NCI-H2227 (cell line): ENCODE data around the gene FOXO6.
A peak's percentile ranks its signal among the peaks of the same experiment; 100 is the strongest.

Source experiments
- DNase-seq: peaks from one replicate; lab custom pipeline; 2025; ENCODE audit not compliant: unreplicated experiment; lab: John Stamatoyannopoulos, UW

The FOXO6 gene

DNA sequence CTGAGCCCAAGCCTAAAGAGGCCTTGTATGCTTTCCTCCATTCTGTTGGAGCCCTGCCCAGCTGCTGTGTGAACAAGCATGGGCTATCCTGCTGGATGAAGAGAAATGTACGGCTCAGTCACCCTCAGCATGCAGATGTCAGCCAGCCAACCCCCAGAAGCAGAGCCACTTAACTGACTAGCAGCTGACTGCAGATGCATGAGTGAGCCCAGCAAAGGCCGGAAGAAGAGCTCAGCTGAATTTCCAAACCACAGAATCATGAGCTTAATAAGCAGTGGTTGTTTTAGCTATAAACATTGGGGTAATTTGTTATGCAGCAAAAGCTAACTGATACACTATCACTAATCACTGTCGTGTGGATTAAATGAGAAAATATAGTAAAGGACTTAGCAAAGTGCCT lies 39.0 kb downstream of the FOXO6 start:
- DNase-seq: no peak

- DNase-seq: no peak
These were observed 40.7 kb downstream of the FOXO6 start for GRCh38 chr1:41401899-41402298.

DNA sequence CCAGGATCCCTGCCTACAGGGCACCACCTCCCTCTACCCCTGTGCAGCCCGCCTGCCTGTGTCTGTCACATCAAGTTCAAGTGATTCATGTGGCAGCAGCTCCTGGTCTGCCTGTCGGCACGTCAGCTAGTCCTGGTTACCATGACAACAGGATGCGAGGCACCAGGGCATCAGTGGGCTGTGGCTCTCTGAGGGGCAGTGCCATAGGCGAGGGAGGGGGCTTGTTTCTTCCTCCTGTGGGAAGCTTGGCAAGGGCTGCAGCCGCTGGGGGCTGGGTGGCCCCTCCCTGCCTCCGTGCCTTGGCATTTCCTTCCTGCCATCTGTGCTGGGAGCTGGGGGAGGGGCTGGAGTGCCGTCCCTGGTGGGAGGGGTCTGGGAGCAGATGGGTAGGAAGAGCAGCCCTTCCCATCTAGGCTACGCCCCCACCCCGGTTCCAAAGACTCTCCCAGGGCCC lies 43.1 kb downstream of the FOXO6 start:
- peak; percentile 95 for DNase-seq

- no peak for DNase-seq
These were observed 46.5 kb downstream of the FOXO6 start for GRCh38 chr1:41407664-41408252.

GRCh38 chr1:41408691-41409090 lies 47.5 kb downstream of the FOXO6 start:
- DNase-seq: no peak

- DNase-seq: no peak
These were observed 48.6 kb downstream of the FOXO6 start for GRCh38 chr1:41409825-41410224.

GRCh38 chr1:41410462-41410861 lies 49.2 kb downstream of the FOXO6 start:
- DNase-seq: no peak

DNA sequence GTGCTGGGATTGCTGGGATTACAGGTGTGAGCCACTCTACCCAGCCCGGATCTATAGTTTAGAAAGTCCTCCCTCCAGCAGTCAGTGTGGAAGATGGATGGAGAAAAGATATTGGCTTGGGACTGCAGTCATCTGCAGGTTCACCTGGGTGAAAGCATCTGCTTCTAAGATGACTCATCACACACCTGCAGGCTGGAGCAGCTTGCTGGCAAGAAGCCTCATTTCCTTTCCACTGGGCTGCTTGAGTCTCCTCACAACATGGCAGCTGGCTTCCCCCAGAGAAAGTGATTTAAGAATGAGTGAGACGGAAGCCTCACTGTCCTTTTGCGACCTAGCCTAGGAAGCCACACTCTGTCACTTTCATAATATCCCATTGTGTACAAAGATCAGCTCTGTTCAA lies 50.0 kb downstream of the FOXO6 start:
- DNase-seq: no peak

GRCh38 chr1:41412748-41413147 lies 51.5 kb downstream of the FOXO6 start:
- no peak for DNase-seq

DNA sequence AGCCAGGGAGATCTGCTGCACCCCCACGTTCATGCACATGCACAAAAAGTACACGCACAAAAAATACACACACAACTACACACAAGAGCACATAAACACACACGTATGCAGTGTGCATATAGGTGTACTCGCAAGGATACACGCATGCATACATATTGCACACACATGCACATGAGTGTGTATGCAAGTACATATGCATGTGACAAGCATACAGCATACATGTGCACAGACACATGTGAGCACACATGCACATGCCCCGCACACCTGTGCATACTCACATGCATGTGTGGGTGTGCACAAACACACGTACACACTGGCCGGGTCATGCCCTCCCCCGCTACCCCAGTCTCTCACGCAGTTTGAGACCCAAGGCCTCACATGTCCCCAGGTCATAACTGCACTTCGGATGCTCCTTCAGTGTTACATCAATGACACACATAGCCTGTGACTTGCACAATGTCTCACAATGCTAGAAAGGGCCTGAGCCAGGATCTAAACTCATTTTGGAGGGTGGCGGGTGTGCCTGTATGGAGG lies 52.6 kb downstream of the FOXO6 start:
- no peak for DNase-seq

DNA sequence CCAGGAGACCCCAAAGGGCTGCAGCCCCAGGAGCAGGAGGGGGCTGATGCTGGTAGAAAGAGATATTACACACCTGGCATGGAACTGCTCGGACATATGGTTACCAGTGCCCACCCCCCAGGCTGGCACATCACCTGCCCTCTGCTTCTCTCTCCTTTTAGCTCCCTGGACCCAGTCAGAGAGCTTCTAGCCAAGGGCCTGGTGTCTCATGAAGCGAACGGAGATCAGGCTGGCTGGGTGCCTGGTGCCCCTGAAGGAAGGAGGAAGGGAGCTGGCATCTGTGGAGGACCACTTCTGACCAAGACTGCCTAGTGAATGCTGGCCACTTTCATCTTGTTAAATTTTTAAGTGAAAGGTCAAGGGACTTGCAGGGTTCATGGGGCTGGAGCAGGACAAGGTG lies 53.1 kb downstream of the FOXO6 start:
- no peak for DNase-seq

DNA sequence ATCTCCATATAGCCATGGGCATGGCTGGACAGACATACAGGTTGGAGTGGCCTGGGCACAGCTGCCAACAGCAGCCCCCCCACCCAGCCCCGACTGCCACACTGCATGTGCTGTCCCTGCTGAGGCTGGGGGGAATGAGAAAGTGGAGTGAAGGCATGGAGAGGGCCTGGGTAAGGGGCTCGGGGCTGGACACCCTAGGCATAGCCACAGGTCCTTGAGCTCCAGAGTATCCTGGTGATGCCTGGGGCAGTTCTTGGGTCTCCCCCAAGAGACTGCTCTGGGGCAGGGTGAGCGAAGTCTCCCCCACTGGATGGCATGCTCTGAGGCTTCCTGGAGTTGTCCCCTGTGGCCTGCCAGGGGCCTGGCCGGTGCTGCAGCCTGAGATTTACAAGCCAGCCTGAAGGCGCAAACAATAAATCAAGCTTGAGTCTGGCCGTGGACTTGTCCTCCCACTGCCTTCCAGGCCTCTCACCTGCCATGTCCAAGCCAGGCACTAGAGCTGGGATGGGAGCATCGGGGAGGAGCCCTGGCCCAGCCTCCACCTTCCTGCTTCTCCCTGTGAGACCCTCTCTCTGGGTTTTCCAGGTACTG lies 53.6 kb downstream of the FOXO6 start:
- no peak for DNase-seq

GRCh38 chr1:41416081-41416480 lies 54.8 kb downstream of the FOXO6 start:
- no peak for DNase-seq

DNA sequence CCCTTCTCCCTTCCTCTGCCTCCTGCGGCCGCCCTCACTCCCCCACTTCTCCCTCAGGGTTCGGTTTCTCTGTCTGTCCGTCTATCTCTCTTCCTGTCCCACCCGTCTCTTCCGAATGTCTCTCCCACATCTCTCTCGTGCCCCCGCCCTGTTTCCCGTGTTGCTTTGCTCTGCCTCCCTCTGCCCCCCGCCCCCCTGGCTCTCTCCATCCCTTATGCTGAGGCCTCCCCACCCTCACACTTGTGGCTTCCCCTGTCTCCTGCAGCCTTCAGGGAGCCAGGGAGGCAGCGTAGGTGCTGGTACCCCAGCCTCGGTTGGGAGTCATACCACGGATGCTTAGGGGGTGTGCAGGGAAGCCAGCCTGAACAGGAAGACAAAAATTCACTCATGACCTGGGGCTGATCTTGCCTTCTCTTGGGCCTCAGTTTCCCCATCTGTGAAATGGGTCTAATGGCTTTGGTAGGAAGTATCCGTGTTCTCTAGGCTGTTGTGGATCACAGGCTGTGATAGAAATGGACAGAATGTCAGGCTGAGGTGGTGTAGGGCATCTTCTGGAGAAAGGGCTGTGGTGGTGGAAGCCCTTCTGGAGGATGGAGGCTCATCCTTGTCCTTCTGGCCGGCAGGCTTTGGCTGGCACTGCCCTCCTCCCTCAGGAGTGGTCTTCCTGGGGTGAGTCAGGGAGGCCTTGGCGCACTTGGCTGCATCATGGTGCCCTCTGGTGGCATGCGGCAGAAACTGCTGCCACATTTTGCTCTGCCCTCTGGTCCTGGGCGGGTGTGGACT lies 55.5 kb downstream of the FOXO6 start:
- peak; percentile 83 for DNase-seq

DNA sequence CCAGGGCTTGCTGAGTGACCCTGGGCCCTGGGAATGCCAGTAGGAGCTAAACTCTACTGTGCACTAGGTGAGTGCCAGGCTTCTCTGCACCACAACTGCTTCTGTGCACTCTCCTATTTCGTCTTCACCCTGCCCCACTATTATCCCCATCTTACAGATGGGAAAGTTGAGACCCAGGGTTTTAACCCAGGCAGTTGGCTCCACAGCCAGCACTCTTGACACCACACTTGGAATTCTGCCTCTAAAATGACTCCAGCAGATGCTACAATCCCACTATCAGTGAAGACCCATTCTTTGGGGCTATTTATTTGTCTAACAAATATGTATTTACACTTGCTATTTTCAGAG lies 56.1 kb downstream of the FOXO6 start:
- no peak for DNase-seq

- DNase-seq: no peak
These were observed 56.5 kb downstream of the FOXO6 start for GRCh38 chr1:41417746-41418145.

- no peak for DNase-seq
These were observed 57.8 kb downstream of the FOXO6 start for GRCh38 chr1:41418857-41419583.

DNA sequence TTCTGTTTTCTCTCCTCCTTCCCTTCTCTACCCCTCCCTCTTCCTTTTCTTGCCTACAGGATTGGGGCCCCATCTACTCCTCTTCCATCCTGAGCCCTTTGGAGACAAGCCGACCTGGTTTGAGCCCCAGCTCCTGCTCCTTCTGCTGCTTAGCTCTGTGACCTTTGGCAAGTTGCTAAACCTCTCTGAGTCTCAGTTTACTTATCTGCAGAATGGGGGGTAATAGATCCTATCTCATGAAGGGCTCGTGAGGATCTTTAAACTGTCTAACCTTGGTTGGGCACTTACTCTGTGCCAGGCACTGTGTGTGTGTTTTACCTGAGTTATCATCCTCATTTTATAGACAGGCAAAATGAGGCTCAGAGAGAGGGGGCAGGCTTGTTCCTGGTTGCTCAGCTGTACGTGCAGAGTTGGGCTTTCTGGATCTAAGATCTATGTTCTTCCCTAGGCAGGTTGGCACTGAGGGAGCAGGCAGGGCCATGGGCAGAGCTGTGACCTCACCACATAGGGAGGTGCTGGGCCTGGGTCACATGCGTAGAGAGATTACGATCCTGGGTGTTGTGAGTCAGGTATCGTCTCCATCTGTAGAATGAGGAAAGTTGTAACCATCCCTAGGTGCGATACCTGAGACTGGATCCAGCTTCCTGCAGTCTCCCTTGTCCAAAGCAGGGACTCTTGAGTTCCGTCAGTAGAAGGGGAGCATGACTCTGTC lies 58.5 kb downstream of the FOXO6 start:
- no peak for DNase-seq

DNA sequence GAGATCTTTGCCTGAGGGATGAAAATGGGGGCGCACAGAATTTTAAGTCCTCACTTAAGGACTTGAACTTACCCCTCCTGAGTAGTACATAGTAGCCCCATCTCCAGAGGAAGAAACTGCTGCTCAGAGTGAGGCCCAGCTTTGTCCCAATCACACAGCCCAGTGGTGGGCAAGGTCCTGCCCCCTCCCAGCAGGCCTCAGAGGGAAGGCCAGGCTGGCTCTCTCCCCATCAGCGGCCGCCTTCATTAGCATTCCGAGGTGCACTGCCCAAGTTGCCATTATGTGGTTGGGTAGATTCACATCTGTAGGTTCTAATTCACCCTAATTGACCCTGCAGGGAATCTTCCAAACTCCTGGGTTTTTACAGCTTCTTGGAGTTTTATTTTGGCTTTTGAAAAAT lies 59.1 kb downstream of the FOXO6 start:
- DNase-seq: no peak

GRCh38 chr1:41420860-41421259 lies 59.6 kb downstream of the FOXO6 start:
- peak; percentile 19 for DNase-seq

- no peak for DNase-seq
These were observed 61.1 kb downstream of the FOXO6 start for GRCh38 chr1:41422306-41422705.
